ENCODE measurements around the gene SLC15A1. TPM values are rescaled to one million over a fixed set of nuclear protein-coding genes. Genes with fewer than 3 reads are reported as not detected.

Gene SLC15A1
- total RNA-seq, 2 donors from 2014 or later = 0.34 to 1.3 TPM

DNA sequence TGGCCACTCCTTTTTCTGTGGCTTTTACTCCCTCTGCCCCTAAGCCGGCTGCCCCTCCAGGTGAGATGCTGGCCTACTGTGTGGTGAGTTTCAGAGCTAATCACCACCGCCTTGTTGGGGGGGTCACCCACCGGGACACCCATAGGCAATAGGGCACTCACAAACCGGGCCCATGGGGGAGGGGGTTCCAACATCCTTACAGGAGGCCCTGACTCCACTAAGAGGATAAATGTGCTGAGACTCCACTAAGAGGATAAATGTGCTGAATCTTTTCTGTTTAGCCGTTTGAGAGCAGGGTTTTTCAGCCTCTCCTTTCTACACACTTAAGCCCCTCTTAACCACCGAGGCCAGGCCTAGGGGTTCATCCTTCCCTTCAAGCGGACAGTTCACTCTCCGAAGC, 73.7 kb downstream of the SLC15A1 start:
- WGBS = 88% methylated on average over 8 of the region's 8 CpGs
- Histone ChIP-seq H3K4me1 (replicated peaks) (no peaks in the 10 kb centered on the region), H3K27ac (no peak overlapping the region), H3K27me3 (replicated peaks; ENCODE audit: insufficient read depth) (no peaks in the 10 kb centered on the region), H3K4me3 (no peak overlapping the region), H3K36me3 (no peaks in the 10 kb centered on the region), H3K9me3 (no peaks in the 10 kb centered on the region)
- TF ChIP-seq, protein P1, sequence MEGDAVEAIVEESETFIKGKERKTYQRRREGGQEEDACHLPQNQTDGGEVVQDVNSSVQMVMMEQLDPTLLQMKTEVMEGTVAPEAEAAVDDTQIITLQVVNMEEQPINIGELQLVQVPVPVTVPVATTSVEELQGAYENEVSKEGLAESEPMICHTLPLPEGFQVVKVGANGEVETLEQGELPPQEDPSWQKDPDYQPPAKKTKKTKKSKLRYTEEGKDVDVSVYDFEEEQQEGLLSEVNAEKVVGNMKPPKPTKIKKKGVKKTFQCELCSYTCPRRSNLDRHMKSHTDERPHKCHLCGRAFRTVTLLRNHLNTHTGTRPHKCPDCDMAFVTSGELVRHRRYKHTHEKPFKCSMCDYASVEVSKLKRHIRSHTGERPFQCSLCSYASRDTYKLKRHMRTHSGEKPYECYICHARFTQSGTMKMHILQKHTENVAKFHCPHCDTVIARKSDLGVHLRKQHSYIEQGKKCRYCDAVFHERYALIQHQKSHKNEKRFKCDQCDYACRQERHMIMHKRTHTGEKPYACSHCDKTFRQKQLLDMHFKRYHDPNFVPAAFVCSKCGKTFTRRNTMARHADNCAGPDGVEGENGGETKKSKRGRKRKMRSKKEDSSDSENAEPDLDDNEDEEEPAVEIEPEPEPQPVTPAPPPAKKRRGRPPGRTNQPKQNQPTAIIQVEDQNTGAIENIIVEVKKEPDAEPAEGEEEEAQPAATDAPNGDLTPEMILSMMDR (IDR thresholded peaks at IDR 0.05) = no peak
- TF ChIP-seq POLR2AphosphoS5 (IDR thresholded peaks at IDR 0.05) (no peak), POLR2A (IDR thresholded peaks at IDR 0.05) (no peak)
- intact Hi-C loops (cut with DNase I) = loop anchor here (10.0 kb wide), 1 partner anchor 356 kb away; no protein-coding TSS in a partner anchor
- no peak for DNase-seq (ENCODE audit: low spot score)

DNA sequence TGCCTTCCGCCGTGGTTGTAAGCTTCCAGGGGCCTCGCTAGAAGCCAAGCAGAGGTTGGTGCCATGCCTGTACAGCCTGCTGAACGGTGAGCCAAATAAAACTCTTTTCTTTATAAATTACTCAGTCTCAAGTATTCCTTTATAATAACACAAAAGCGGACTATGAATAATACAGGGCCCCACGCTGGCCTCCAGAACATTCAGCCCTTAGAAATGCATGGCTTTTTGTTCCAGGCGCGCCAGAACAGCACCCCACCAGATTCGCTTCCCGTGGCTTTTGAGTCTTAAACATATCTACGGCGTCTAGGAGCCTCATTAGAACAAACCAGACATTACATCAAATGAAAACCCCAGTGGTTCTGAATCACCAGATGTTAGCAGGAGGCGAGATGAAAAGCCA, 75.1 kb downstream of the SLC15A1 start:
- Histone ChIP-seq H3K4me1 (replicated peaks) (no peaks in the 10 kb centered on the region), H3K27me3 (replicated peaks; ENCODE audit: insufficient read depth) (no peaks in the 10 kb centered on the region), H3K9me3 (no peaks in the 10 kb centered on the region), H3K4me3 (no peak overlapping the region), H3K27ac (no peak overlapping the region), H3K36me3 (no peaks in the 10 kb centered on the region)
- intact Hi-C loops (cut with DNase I) = loop anchor here (10.0 kb wide), 1 partner anchor 357 kb away; no protein-coding TSS in a partner anchor
- WGBS = 84% methylated on average over 13 of the region's 13 CpGs
- no peak for DNase-seq (ENCODE audit: low spot score)
- TF ChIP-seq, protein P1 (IDR thresholded peaks at IDR 0.05) = no peak
- TF ChIP-seq POLR2A (IDR thresholded peaks at IDR 0.05) = no peak
- TF ChIP-seq POLR2AphosphoS5 (IDR thresholded peaks at IDR 0.05) = no peak

DNA sequence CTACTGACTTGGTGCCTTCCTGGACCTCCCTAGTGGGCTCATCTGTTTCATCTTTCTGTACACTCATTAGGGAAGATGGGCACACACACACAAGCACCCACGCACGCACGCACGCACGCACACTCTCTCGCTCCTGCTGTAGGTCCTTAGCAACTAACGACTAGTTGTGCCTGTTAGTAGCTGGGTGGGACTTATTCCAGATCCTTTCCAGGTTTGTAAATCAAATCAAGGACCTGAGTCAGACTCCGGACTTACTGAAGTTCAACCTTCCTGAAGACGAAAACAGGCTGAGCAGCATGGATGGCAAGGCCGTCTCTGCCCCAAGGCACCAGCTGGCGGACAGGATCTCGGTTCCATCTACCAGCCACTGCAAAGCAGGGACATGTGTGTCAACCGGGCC, 76.2 kb downstream of the SLC15A1 start:
- Histone ChIP-seq H3K4me3 (no peak overlapping the region), H3K9me3 (no peaks in the 10 kb centered on the region), H3K27me3 (replicated peaks; ENCODE audit: insufficient read depth) (no peaks in the 10 kb centered on the region), H3K36me3 (no peaks in the 10 kb centered on the region), H3K27ac (no peak overlapping the region), H3K4me1 (replicated peaks) (no peaks in the 10 kb centered on the region)
- intact Hi-C loops (cut with DNase I) = loop anchor here (10.0 kb wide), 1 partner anchor 359 kb away; no protein-coding TSS in a partner anchor
- 72% methylated on average over 13 of the region's 13 CpGs for WGBS
- DNase-seq (ENCODE audit: low spot score) = no peak
- TF ChIP-seq POLR2A (IDR thresholded peaks at IDR 0.05) (no peak), POLR2AphosphoS5 (IDR thresholded peaks at IDR 0.05) (no peak)
- TF ChIP-seq, protein P1 (IDR thresholded peaks at IDR 0.05) = no peak

DNA sequence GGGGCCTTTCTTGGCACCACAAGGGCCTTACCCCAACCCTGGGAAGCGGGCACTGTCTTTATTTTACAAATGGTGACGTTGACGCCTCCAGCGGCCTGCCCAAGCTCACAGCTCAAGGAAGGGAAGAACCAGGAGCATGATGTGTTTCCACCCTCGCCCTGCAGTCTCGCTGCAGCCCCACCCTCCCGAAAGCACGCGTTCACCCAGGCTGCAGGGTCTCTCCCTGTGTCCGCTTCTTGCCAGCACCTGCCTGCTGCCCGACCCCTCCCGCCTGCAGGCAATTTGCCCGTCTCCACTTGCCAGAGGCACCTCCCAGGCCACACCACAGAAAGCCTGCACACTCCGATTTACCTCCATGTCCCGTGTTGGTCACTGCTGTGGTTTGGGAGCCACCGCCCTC, 76.6 kb downstream of the SLC15A1 start:
- DNase-seq (ENCODE audit: low spot score) = no peak
- no peaks in the 10 kb centered on the region for H3K9me3 ChIP-seq
- intact Hi-C loops (cut with DNase I) = loop anchor here (10.0 kb wide), 1 partner anchor 359 kb away; no protein-coding TSS in a partner anchor
- H3K27ac ChIP-seq = no peak overlapping the region
- WGBS = 66% methylated on average over 16 of the region's 16 CpGs
- TF ChIP-seq, protein P1 (IDR thresholded peaks at IDR 0.05) = no peak
- TF ChIP-seq POLR2A (IDR thresholded peaks at IDR 0.05) = no peak
- TF ChIP-seq POLR2AphosphoS5 (IDR thresholded peaks at IDR 0.05) = no peak
- H3K4me3 ChIP-seq = no peak overlapping the region
- H3K4me1 ChIP-seq (replicated peaks) = no peaks in the 10 kb centered on the region
- no peaks in the 10 kb centered on the region for H3K36me3 ChIP-seq
- H3K27me3 ChIP-seq (replicated peaks; ENCODE audit: insufficient read depth) = no peaks in the 10 kb centered on the region

DNA sequence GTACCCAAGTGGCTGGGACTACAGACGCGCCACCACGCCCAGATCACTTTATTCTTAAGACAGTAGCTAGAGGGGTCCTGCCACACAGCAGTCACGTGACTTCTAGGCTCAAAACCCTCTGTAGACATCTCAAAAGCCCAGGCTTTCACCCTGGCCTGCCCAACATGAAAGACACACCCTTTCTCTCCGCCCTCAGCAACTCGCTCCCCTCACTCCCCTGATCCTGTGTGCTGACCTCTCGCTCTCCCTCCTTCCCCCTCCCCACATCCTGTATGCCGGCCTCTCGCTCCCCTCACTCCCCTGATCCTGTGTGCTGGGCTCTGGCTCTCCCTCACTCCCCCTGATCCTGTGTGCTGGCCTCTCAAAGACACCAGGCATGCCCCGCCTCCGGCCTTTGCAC, 77.4 kb downstream of the SLC15A1 start:
- no peaks in the 10 kb centered on the region for H3K27me3 ChIP-seq (replicated peaks; ENCODE audit: insufficient read depth)
- no peaks in the 10 kb centered on the region for H3K9me3 ChIP-seq
- DNase-seq (ENCODE audit: low spot score) = no peak
- H3K36me3 ChIP-seq = no peaks in the 10 kb centered on the region
- no peak overlapping the region for H3K4me3 ChIP-seq
- no peak for TF ChIP-seq POLR2A (IDR thresholded peaks at IDR 0.05)
- TF ChIP-seq, protein P1 (IDR thresholded peaks at IDR 0.05) = no peak
- TF ChIP-seq POLR2AphosphoS5 (IDR thresholded peaks at IDR 0.05) = no peak
- H3K4me1 ChIP-seq (replicated peaks) = no peaks in the 10 kb centered on the region
- H3K27ac ChIP-seq = no peak overlapping the region
- intact Hi-C loops (cut with DNase I) = loop anchor here (10.0 kb wide), 1 partner anchor 360 kb away; no protein-coding TSS in a partner anchor
- 86% methylated on average over 11 of the region's 11 CpGs for WGBS
